Measurements from ENCODE around the gene FRK. TPM values are rescaled to one million over a fixed set of nuclear protein-coding genes. Genes with fewer than 3 reads are reported as not detected.
"Not testable (repeated sequence)": the region's sequence is repeated elsewhere in the genome, so short reads cannot be mapped to it uniquely, and the experiment has no call there.

The FRK gene
- total RNA-seq, 1 donor from 2014 or later: 0.11 TPM

- H3K36me3 Mint-ChIP-seq: no peaks in the 10 kb centered on the region
- no peaks in the 10 kb centered on the region for H3K79me2 ChIP-seq (ENCODE audit: low read depth)
- H3K9ac ChIP-seq: no peak overlapping the region
- no peak overlapping the region for H2AFZ ChIP-seq (replicated peaks)
- no peaks in the 10 kb centered on the region for H3K4me1 Mint-ChIP-seq
- no peak overlapping the region for H3K4me3 Mint-ChIP-seq
- TF ChIP-seq CTCF (IDR thresholded peaks at IDR 0.05): no peak
- no peak for TF ChIP-seq EZH2phosphoT487 (IDR thresholded peaks at IDR 0.05)
- TF ChIP-seq EZH2 (IDR thresholded peaks at IDR 0.05): no peak
- no peaks in the 10 kb centered on the region for H3F3A ChIP-seq (ENCODE audit: low read depth)
- H3K9me3 ChIP-seq (ENCODE audit: low read depth): no peaks in the 10 kb centered on the region
- H3K4me2 ChIP-seq: no peak overlapping the region
- no peaks in the 10 kb centered on the region for H3K36me3 ChIP-seq
- no peak overlapping the region for H3K27ac ChIP-seq
- H3K9me3 Mint-ChIP-seq: no peaks in the 10 kb centered on the region
- no peaks in the 10 kb centered on the region for H3K27me3 Mint-ChIP-seq (ENCODE audit: insufficient read depth, low read depth)
- H3K4me1 ChIP-seq: no peaks in the 10 kb centered on the region
- H4K20me1 ChIP-seq (ENCODE audit: low read depth): no peaks in the 10 kb centered on the region
- no peak overlapping the region for H3K4me3 ChIP-seq
- H3K27me3 ChIP-seq: no peaks in the 10 kb centered on the region
- DNase-seq (ENCODE audit: low spot score): no peak
- H3K27ac Mint-ChIP-seq: no peak overlapping the region
Observed at GRCh38 chr6:115891750-115892149, 168.9 kb downstream of the FRK start.

- Histone ChIP-seq H4K20me1 (ENCODE audit: low read depth) (no peaks in the 10 kb centered on the region), H3K9ac (no peak overlapping the region), H3K27ac (no peak overlapping the region), H3K27me3 (no peaks in the 10 kb centered on the region), H2AFZ (replicated peaks) (no peak overlapping the region), H3K9me3 (ENCODE audit: low read depth) (no peaks in the 10 kb centered on the region), H3K79me2 (ENCODE audit: low read depth) (no peaks in the 10 kb centered on the region), H3K4me2 (no peak overlapping the region), H3K4me3 (no peak overlapping the region), H3K4me1 (no peaks in the 10 kb centered on the region), H3K36me3 (no peaks in the 10 kb centered on the region), H3F3A (ENCODE audit: low read depth) (no peaks in the 10 kb centered on the region)
- Mint-ChIP-seq H3K4me1 (no peaks in the 10 kb centered on the region), H3K4me3 (no peak overlapping the region), H3K36me3 (no peaks in the 10 kb centered on the region), H3K27ac (no peak overlapping the region), H3K27me3 (ENCODE audit: insufficient read depth, low read depth) (no peaks in the 10 kb centered on the region), H3K9me3 (no peaks in the 10 kb centered on the region)
- no peak for DNase-seq (ENCODE audit: low spot score)
- no peak for TF ChIP-seq EZH2 (IDR thresholded peaks at IDR 0.05)
- TF ChIP-seq CTCF (IDR thresholded peaks at IDR 0.05): no peak
- TF ChIP-seq EZH2phosphoT487 (IDR thresholded peaks at IDR 0.05): no peak
Observed at GRCh38 chr6:115891111-115891669, 169.5 kb downstream of the FRK start.

GRCh38 chr6:115890238-115890637 is 170.5 kb downstream of the FRK start:
- H3K4me1 ChIP-seq: no peaks in the 10 kb centered on the region
- Mint-ChIP-seq H3K27me3 (ENCODE audit: insufficient read depth, low read depth) (no peaks in the 10 kb centered on the region), H3K4me1 (no peaks in the 10 kb centered on the region), H3K9me3 (no peaks in the 10 kb centered on the region), H3K36me3 (no peaks in the 10 kb centered on the region), H3K4me3 (no peak overlapping the region), H3K27ac (no peak overlapping the region)
- no peaks in the 10 kb centered on the region for H3K9me3 ChIP-seq (ENCODE audit: low read depth)
- H2AFZ ChIP-seq (replicated peaks): no peak overlapping the region
- no peak overlapping the region for H3K4me2 ChIP-seq
- no peaks in the 10 kb centered on the region for H3F3A ChIP-seq (ENCODE audit: low read depth)
- no peaks in the 10 kb centered on the region for H3K79me2 ChIP-seq (ENCODE audit: low read depth)
- TF ChIP-seq EZH2 (IDR thresholded peaks at IDR 0.05): no peak
- no peak for TF ChIP-seq EZH2phosphoT487 (IDR thresholded peaks at IDR 0.05)
- TF ChIP-seq CTCF (IDR thresholded peaks at IDR 0.05): no peak
- no peak overlapping the region for H3K9ac ChIP-seq
- no peak for DNase-seq (ENCODE audit: low spot score)
- no peak overlapping the region for H3K4me3 ChIP-seq
- no peak overlapping the region for H3K27ac ChIP-seq
- no peaks in the 10 kb centered on the region for H3K36me3 ChIP-seq
- H4K20me1 ChIP-seq (ENCODE audit: low read depth): no peaks in the 10 kb centered on the region
- H3K27me3 ChIP-seq: no peaks in the 10 kb centered on the region

GRCh38 chr6:115888687-115889470 is 171.8 kb downstream of the FRK start:
- H3K4me2 ChIP-seq; H3K27me3 ChIP-seq; DNase-seq (ENCODE audit: low spot score); H3K4me1 Mint-ChIP-seq; H3K4me3 ChIP-seq; H3K27me3 Mint-ChIP-seq (ENCODE audit: insufficient read depth, low read depth); H3K27ac Mint-ChIP-seq; H3K36me3 Mint-ChIP-seq; H3K9me3 Mint-ChIP-seq; H3K36me3 ChIP-seq; H3K79me2 ChIP-seq (ENCODE audit: low read depth); H3K9ac ChIP-seq; H3K27ac ChIP-seq; H4K20me1 ChIP-seq (ENCODE audit: low read depth); H3K9me3 ChIP-seq (ENCODE audit: low read depth); H3K4me3 Mint-ChIP-seq; H3F3A ChIP-seq (ENCODE audit: low read depth); H3K4me1 ChIP-seq; H2AFZ ChIP-seq (replicated peaks): not testable (repeated sequence)

All from neural progenitor cell (in vitro differentiated cells).